Stomach (tissue), 9 donors: ENCODE measurements around the gene SRI. TPM values are rescaled to one million over a fixed set of nuclear protein-coding genes. Genes with fewer than 3 reads are reported as not detected.

Experiments used
- DNase-seq, 2 donors: peaks; one replicate each; pipeline versions ENCODE4 v3.0.0 to v3.0.0-alpha.2; 2013 to 2019
- H3K27ac ChIP-seq, 5 donors: fragments of 200-600 bp in 4 of 5; sonication (generic) in 4 of 5; one replicate each; pipeline ENCODE4 v1.5.1; 2013 to 2019; ENCODE audit warnings: mild to moderate bottlenecking in 1 of 5, moderate library complexity in 1 of 5
- H3K27me3 ChIP-seq, 3 donors: fragments of 200-600 bp; sonication (generic); one replicate each; pipeline ENCODE4 v1.5.1; 2017 to 2019; ENCODE audit warnings: mixed run types in 1 of 3
- H3K36me3 ChIP-seq, 4 donors: fragments of 200-600 bp; sonication (generic); 1 replicate in 3 of 4; 2 replicates in 1 of 4; pipeline ENCODE4 v1.5.1; 2016 to 2019
- H3K4me1 ChIP-seq, 4 donors: fragments of 200-600 bp; sonication (generic); one replicate each; pipeline ENCODE4 v1.5.1; 2016 to 2019
- H3K4me3 ChIP-seq, 4 donors: fragments of 200-600 bp; sonication (generic) in 3 of 4; one replicate each; pipeline ENCODE4 v1.5.1; 2016 to 2019; ENCODE audit warnings: mild to moderate bottlenecking in 1 of 4
- H3K9me3 ChIP-seq, 4 donors: fragments of 200-600 bp; sonication (generic); one replicate each; pipeline ENCODE4 v1.5.1; 2016 to 2019
- EP300 ChIP-seq: sonication (generic); formaldehyde crosslinking; IDR thresholded peaks from one replicate; pipeline ENCODE4 v1.6.1; 2017; ENCODE audit warnings: antibody characterized with exemption
- POLR2A ChIP-seq, 4 donors: fragments of 450-650 bp; IDR thresholded peaks; one replicate each; pipeline ENCODE4 v1.6.1; 2016; ENCODE audit warnings: antibody characterized with exemption in 4 of 4, control low read depth in 2 of 4, mild to moderate bottlenecking in 1 of 4, moderate library complexity in 1 of 4
- POLR2AphosphoS5 ChIP-seq, 3 donors: sonication (generic); formaldehyde crosslinking; IDR thresholded peaks; one replicate each; pipeline ENCODE4 v1.6.1; 2016; ENCODE audit warnings: antibody characterized with exemption in 3 of 3
- WGBS, 5 donors: extraction: QIAGEN DNeasy Blood & Tissue Kit in 3 of 5; methylation state at CpG; one replicate each; pipeline versions ENCODE4 v1.1.5 to v1.1.7; 2013 to 2018; 5-methylcytosine and 5-hydroxymethylcytosine counted together
- intact Hi-C: fragments of 100-400 bp; cut with DNase I; formaldehyde crosslinking; loops from one replicate; pipeline ENCODE4 v1.15.1; 2023; ENCODE audit warnings: low total_unique reads
- polyA plus RNA-seq, 3 donors: library from polyadenylated mRNA; stranded (reverse); fragments of 200-250 nt; gene quantifications; one replicate each; pipeline ENCODE4 v1.2.3, GENCODE V29; 2013
- total RNA-seq, 5 donors: library from RNA; depleted of rRNA; stranded (reverse); fragments of >200 nt; gene quantifications; one replicate each; pipeline versions ENCODE4 v1.1.0 to v1.2.3, GENCODE V29; 2014 to 2016
- TF ChIP-seq, protein P1 (sequence below), 7 experiments: fragments of 450-650 bp in 4 of 7; fragments of 200-600 bp in 3 of 7; sonication (generic) in 3 of 7; IDR thresholded peaks; one replicate each; pipeline ENCODE4 v1.5.1; 2016 to 2019; ENCODE audit warnings: antibody characterized with exemption in 7 of 7, control low read depth in 2 of 7, mild to moderate bottlenecking in 1 of 7
- donor health status: healthy with polysubstance abuse.
- donor health status: Bipolar disorder and iron deficiency.
- donor health status: healthy.

Gene SRI
- total and polyA plus RNA-seq, 8 donors, result 23.3 to 107 (median 85.0) TPM

DNA sequence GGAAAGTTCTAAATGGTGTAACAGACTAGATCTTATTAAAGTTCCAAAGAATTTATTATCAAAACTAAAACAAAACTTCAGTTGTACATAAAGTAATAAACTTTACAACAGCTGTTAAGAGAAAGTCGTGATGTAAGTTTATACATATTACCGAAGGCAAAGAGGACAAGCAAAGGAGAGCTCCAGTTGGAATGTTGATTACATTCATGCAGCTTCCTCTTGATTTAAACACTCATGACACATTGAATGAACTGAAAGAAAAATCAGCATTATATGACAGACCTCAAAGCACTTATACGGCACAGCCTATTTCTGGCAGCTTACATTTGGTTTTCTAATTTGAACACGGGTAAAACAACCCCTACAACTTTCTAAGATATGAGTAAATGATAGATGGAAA is 13.6 kb downstream of the SRI start:
- intact Hi-C loops, result no loop called here
- H3K4me1 ChIP-seq, result no peaks in the 10 kb centered on the region
- H3K9me3 ChIP-seq, result no peaks in the 10 kb centered on the region
- H3K4me3 ChIP-seq, result no peak overlapping the region
- no peak for TF ChIP-seq EP300
- DNase-seq, result no peak
- H3K27me3 ChIP-seq, result no peaks in the 10 kb centered on the region
- no peak overlapping the region for H3K27ac ChIP-seq
- WGBS, 5 donors, result 67 to 82% (median 78%) methylated on average over 4 of the region's 4 CpGs
- peaks cover 57 to 100% (median 96%) of the 10 kb centered on the region in 4 donors for H3K36me3 ChIP-seq

DNA sequence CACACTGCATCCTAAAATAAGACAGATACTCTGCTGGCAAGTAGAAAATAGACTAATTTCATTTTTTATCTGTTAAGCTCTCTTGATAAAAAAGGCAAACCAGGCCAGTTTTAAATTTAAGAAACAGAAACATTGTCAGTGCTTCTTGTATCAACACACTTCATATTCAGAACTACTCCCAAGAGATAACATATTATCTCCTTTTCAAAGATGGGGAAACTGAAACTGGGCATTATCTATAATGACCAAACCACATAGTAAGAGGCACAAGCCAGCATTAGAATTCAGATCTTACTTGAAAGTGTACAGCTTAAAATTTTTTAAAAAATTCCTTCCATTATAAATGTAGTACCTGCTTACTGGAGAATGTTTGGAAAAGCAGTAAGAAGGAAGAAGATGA is 14.7 kb downstream of the SRI start:
- Histone ChIP-seq H3K27me3 (no peaks in the 10 kb centered on the region), H3K4me3 (no peak overlapping the region), H3K36me3 (peaks cover 55 to 94% (median 89%) of the 10 kb centered on the region in 4 donors), H3K9me3 (no peaks in the 10 kb centered on the region), H3K4me1 (no peaks in the 10 kb centered on the region), H3K27ac (no peak overlapping the region)
- no peak for DNase-seq
- TF ChIP-seq POLR2A (IDR thresholded peaks at IDR 0.05) (no peak), EP300 (no peak), POLR2AphosphoS5 (IDR thresholded peaks at IDR 0.05) (no peak)
- TF ChIP-seq, protein P1, sequence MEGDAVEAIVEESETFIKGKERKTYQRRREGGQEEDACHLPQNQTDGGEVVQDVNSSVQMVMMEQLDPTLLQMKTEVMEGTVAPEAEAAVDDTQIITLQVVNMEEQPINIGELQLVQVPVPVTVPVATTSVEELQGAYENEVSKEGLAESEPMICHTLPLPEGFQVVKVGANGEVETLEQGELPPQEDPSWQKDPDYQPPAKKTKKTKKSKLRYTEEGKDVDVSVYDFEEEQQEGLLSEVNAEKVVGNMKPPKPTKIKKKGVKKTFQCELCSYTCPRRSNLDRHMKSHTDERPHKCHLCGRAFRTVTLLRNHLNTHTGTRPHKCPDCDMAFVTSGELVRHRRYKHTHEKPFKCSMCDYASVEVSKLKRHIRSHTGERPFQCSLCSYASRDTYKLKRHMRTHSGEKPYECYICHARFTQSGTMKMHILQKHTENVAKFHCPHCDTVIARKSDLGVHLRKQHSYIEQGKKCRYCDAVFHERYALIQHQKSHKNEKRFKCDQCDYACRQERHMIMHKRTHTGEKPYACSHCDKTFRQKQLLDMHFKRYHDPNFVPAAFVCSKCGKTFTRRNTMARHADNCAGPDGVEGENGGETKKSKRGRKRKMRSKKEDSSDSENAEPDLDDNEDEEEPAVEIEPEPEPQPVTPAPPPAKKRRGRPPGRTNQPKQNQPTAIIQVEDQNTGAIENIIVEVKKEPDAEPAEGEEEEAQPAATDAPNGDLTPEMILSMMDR (IDR thresholded peaks at IDR 0.05), result no peak
- intact Hi-C loops, result no loop called here

DNA sequence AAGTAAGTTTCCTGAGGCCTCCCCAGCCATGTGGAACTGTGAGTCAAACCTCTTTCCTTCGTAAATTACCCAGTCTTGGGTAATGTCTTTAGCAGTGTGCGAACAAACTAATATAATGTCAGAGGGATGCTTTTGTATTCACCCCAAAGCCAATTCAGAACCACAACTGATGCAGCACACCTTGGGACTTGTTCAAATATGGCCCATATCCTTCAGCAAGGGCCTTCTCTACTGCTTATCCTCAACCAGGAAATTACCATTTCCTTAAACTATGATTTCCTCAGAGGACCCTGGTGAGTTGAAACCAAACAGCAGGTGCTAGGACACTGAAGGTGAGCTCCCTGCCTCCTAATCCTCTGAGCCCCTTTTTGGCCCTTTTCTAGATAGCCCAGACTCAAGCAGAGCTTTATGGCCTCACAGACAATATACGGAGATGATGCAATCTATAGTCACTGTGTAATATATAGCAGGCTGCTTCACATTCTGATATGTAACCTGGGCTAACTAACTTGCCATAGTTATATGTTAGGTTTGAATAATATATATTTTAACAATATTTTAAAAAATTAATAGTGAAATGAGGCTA is 15.2 kb downstream of the SRI start:
- 95 to 98% (median 96%) methylated on average over 3 of the region's 3 CpGs for WGBS, 5 donors
- H3K4me1 ChIP-seq, result no peaks in the 10 kb centered on the region
- intact Hi-C loops, result no loop called here
- TF ChIP-seq EP300 (no peak), POLR2AphosphoS5 (IDR thresholded peaks at IDR 0.05) (no peak), POLR2A (IDR thresholded peaks at IDR 0.05) (no peak)
- TF ChIP-seq, protein P1 (IDR thresholded peaks at IDR 0.05), result no peak
- H3K9me3 ChIP-seq, result no peaks in the 10 kb centered on the region
- no peak overlapping the region for H3K4me3 ChIP-seq
- no peaks in the 10 kb centered on the region for H3K27me3 ChIP-seq
- H3K36me3 ChIP-seq, result peaks cover 51 to 88% (median 83%) of the 10 kb centered on the region in 4 donors
- DNase-seq, result no peak
- H3K27ac ChIP-seq, result no peak overlapping the region

DNA sequence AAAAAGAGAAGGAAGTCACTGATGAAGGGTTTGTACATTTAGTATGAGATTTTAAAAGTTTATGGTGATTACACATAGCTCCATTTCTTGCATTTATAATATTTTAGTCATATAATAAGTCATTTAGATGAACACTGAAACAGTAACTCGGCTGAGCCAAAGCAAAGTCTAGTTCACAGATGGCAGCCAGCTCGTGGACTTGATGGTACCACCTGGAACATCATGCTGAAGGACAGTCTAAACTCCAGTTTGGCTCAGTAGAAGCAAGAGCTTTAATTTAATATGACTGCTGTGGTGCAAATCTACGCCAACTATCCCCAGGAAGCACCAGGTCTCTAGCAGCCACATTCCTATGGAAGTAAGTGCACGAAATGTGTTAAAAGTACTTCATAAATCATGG is 16.4 kb downstream of the SRI start:
- Histone ChIP-seq H3K4me1 (no peaks in the 10 kb centered on the region), H3K4me3 (no peak overlapping the region), H3K27me3 (no peaks in the 10 kb centered on the region), H3K27ac (no peak overlapping the region), H3K36me3 (peaks cover 39 to 76% (median 71%) of the 10 kb centered on the region in 4 donors), H3K9me3 (no peaks in the 10 kb centered on the region)
- no peak for DNase-seq
- 93 to 97% (median 96%) methylated on average over 4 of the region's 4 CpGs for WGBS, 5 donors
- intact Hi-C loops, result no loop called here
- TF ChIP-seq EP300 (no peak), POLR2AphosphoS5 (IDR thresholded peaks at IDR 0.05) (no peak), POLR2A (IDR thresholded peaks at IDR 0.05) (no peak)
- TF ChIP-seq, protein P1 (IDR thresholded peaks at IDR 0.05), result no peak

DNA sequence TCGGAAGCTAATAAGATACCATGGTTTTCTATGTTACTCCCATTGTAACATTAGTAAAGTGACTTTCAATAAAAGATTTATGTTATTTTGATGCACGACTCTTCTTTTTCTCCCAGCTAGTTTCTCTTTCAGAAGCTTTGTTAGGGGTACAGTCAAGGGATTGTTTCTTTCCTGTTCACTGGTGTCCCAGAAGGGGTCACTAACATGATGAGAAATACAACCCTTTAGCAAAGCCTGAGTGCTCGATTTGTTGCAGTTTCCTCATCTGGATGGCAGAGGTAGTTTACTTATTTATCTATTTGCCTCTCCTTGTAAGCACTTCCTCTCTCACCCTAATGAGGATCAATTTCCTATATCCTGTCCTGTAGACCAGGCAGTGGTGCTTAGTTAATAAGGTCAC is 17.0 kb downstream of the SRI start:
- H3K36me3 ChIP-seq, result peaks cover 33 to 70% (median 65%) of the 10 kb centered on the region in 4 donors
- 77 to 90% (median 83%) methylated on average over 3 of the region's 3 CpGs for WGBS, 5 donors
- H3K4me3 ChIP-seq, result no peak overlapping the region

More for the DNA sequence above, 17.0 kb downstream of the SRI start:
- Histone ChIP-seq H3K4me1 (no peaks in the 10 kb centered on the region), H3K27ac (no peak overlapping the region), H3K9me3 (no peaks in the 10 kb centered on the region), H3K27me3 (no peaks in the 10 kb centered on the region)
- no peak for DNase-seq
- intact Hi-C loops, result no loop called here
- no peak for TF ChIP-seq POLR2AphosphoS5 (IDR thresholded peaks at IDR 0.05)
- TF ChIP-seq EP300, result no peak
- TF ChIP-seq POLR2A (IDR thresholded peaks at IDR 0.05), result no peak
- TF ChIP-seq, protein P1 (IDR thresholded peaks at IDR 0.05), result no peak
